HG02610 (cell line): ENCODE measurements around the gene SLC4A1AP.

Source experiments
- ATAC-seq: cut with Tn5 transposase; IDR thresholded peaks from one replicate; pipeline ENCODE4 v1.9.1; 2021; ENCODE audit warnings: mild to moderate bottlenecking, moderate library complexity; ENCODE audit not compliant: unreplicated experiment

SLC4A1AP gene

GRCh38 chr2:27697660-27698059 is 34.0 kb downstream of the SLC4A1AP start:
- no peak for ATAC-seq

DNA sequence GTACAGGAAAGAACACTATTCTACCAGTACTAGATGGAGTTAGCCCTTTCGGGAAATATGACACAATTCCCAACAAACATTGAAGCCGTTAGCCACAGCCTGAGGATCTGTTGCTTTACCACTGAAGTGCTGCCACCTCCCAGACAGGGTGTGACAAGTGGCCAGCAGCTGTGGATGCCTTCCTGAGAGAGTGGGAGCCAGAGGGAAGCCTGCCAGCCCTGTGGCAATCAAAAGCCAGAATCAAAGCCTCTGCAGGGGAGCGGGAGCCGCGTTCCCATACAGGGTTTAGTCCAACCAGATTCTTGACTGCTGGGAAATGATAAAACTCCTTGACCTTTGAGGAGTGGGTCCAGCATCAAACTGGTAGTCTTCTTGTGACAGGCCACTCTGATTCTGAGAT is 38.0 kb downstream of the SLC4A1AP start:
- ATAC-seq = no peak

GRCh38 chr2:27702302-27702701 is 38.6 kb downstream of the SLC4A1AP start:
- ATAC-seq = no peak

GRCh38 chr2:27703638-27704341 is 40.1 kb downstream of the SLC4A1AP start:
- ATAC-seq = no peak

DNA sequence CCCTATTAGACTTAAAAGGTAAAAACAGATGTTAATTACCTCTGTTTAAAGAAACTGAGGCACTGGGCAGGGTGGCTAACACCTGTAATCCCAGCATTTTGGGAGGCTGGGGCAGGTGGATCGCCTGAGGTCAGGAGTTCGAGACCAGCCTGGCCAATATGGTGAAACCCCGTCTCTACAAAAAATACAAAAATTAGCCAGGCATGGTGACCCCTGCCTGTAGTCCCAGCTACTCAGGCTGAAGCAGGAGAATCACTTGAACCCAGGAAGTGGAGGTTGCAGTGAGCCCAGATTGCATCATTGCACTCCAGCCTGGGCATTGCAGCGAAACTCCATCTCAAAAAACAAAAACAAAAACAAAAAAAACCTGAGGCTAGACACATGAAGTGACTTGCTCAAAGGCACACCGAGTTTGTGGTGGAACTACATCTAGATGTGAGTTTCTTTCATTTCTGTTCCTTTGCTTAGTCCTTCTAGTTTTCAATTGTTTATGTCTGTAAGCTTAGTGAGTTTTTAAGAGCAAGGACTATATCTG is 40.7 kb downstream of the SLC4A1AP start:
- no peak for ATAC-seq

- no peak for ATAC-seq
Measured at GRCh38 chr2:27705851-27706622, 42.3 kb downstream of the SLC4A1AP start.

GRCh38 chr2:27707462-27708256 is 44.0 kb downstream of the SLC4A1AP start:
- no peak for ATAC-seq

DNA sequence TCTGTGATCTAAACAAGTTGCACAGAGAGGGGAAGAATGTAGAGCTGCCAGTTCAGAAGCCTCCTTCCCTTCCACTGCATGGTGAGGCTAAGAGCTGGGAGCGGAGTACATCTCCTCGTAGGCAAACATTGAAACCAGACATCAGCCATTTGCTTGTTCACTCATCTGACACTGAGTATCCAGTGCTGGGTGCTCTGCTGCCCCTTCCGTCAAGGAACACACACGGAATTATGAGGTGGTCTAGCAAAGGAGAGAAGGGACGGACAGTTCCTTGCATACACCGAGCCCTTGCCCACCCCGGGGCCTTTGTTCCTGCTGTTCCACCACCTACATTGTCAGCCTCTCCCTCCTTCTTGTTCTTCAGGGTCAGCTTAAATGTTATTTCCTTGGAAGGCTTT is 44.6 kb downstream of the SLC4A1AP start:
- ATAC-seq = no peak

GRCh38 chr2:27708666-27709065 is 45.0 kb downstream of the SLC4A1AP start:
- ATAC-seq = no peak

- no peak for ATAC-seq
Measured at GRCh38 chr2:27709326-27709725, 45.6 kb downstream of the SLC4A1AP start.

GRCh38 chr2:27709960-27710575 is 46.4 kb downstream of the SLC4A1AP start:
- no peak for ATAC-seq

GRCh38 chr2:27710640-27711430 is 47.1 kb downstream of the SLC4A1AP start:
- ATAC-seq = no peak

- ATAC-seq = no peak
Measured at GRCh38 chr2:27711804-27712203, 48.1 kb downstream of the SLC4A1AP start.

GRCh38 chr2:27712522-27712921 is 48.8 kb downstream of the SLC4A1AP start:
- no peak for ATAC-seq

DNA sequence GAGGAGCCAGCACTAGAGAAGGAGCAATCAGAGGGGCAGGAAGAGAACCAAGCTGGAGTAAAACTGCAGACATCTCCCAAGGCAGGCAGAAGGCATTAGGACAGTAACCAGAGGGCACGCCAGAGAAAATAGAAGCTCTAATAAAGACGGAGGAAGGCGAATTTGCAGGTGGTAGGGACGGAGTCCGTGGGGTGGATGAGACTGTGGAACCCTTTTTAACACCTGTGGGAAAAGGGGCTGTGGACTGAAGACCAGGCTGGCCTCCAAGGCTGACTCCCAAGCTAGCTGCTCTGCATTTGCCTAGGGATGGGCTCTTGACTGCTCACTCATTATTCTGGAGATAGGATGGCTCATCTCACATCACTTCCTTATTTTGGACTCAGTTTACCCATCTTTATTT is 49.5 kb downstream of the SLC4A1AP start:
- ATAC-seq = no peak

DNA sequence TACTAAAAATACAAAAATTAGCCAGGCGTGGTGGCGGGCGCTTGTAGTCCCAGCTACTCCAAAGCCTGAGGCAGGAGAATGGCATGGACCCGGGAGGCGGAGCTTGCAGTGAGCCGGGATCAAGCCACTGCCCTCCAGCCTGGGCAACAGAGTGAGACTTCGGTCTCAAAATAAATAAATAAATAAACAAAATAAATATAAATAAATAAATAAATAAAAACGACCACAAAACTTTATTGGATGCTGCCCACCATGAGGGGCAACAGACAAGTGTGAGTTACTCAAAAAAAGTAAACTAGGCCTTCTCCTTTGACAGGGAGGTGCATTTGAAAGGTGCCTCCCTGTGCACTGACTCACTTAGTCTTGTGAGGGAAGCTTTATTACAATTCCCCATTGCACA is 50.4 kb downstream of the SLC4A1AP start:
- no peak for ATAC-seq

GRCh38 chr2:27714851-27715291 is 51.2 kb downstream of the SLC4A1AP start:
- ATAC-seq = no peak

GRCh38 chr2:27715318-27716210 is 51.9 kb downstream of the SLC4A1AP start:
- no peak for ATAC-seq
